ENCODE measurements around the gene IL12RB1. TPM values are rescaled to one million over a fixed set of nuclear protein-coding genes. Genes with fewer than 3 reads are reported as not detected.

The IL12RB1 gene
- total RNA-seq, 1 experiment from 2014 or later, result not detected

Other genes with a start within 250 kb of the IL12RB1 start
- not detected in 2 replicates for gene JAK3, start 239.0 kb downstream of the IL12RB1 start, total RNA-seq (2022)
- 3,250 and 3,372 TPM in 2 replicates for gene RPL18A, start 227.0 kb downstream of the IL12RB1 start, total RNA-seq (2022)
- gene SLC5A5, start 215.0 kb downstream of the IL12RB1 start, total RNA-seq (2022), result not detected in 2 replicates
- 122 and 131 TPM in 2 replicates for gene CCDC124, start 153.9 kb downstream of the IL12RB1 start, total RNA-seq (2022)
- gene KCNN1, start 119.8 kb downstream of the IL12RB1 start, total RNA-seq (2022), result not detected in 2 replicates
- 14.1 and 18.8 TPM in 2 replicates for gene ARRDC2, start 78.8 kb downstream of the IL12RB1 start, total RNA-seq (2022)
- 4.1 and 5.9 TPM in 2 replicates for gene MAST3, start 10.8 kb upstream of the IL12RB1 start, total RNA-seq (2022)
- 31.0 and 33.8 TPM in 2 replicates for gene PIK3R2, start 66.2 kb upstream of the IL12RB1 start, total RNA-seq (2022)
- 4.7 and 9.1 TPM in 2 replicates for gene IFI30, start 86.9 kb upstream of the IL12RB1 start, total RNA-seq (2022)
- gene MPV17L2, start 106.3 kb upstream of the IL12RB1 start, total RNA-seq (2022), result 12.9 and 15.4 TPM in 2 replicates
- 0.68 and 0.81 TPM in 2 replicates for gene RAB3A, start 117.1 kb upstream of the IL12RB1 start, total RNA-seq (2022)
- gene PDE4C, start 139.5 kb upstream of the IL12RB1 start, total RNA-seq (2022), result 0.42 and 0.54 TPM in 2 replicates
- 0.26 and 0.42 TPM in 2 replicates for gene IQCN, start 187.5 kb upstream of the IL12RB1 start, total RNA-seq (2022)
- 120 and 123 TPM in 2 replicates for gene JUND, start 194.7 kb upstream of the IL12RB1 start, total RNA-seq (2022)
- gene LSM4, start 236.1 kb upstream of the IL12RB1 start, total RNA-seq (2022), result 172 and 193 TPM in 2 replicates